Suprapubic skin (tissue), 4 donors: ENCODE measurements around the gene LMX1A.

Source experiments
- EP300 ChIP-seq: sonication (generic); formaldehyde crosslinking; IDR thresholded peaks from one replicate; pipeline ENCODE4 v1.6.1; 2017; ENCODE audit warnings: antibody characterized with exemption
- POLR2A ChIP-seq, 2 donors: fragments of 450-650 bp; IDR thresholded peaks; one replicate each; pipeline ENCODE4 v1.6.1; 2017; ENCODE audit warnings: antibody characterized with exemption in 2 of 2, mild to moderate bottlenecking in 2 of 2, moderate library complexity in 2 of 2
- POLR2AphosphoS5 ChIP-seq, 3 donors: sonication (generic); formaldehyde crosslinking; IDR thresholded peaks; one replicate each; pipeline ENCODE4 v1.6.1; 2017; ENCODE audit warnings: antibody characterized with exemption in 3 of 3
- TF ChIP-seq, protein P1 (sequence below), 2 donors: fragments of 200-600 bp in 1 of 2; fragments of 450-650 bp in 1 of 2; sonication (generic) in 1 of 2; IDR thresholded peaks; one replicate each; pipeline ENCODE4 v1.5.1; 2016 to 2019; ENCODE audit warnings: antibody characterized with exemption in 2 of 2, mild to moderate bottlenecking in 1 of 2, moderate library complexity in 1 of 2

GRCh38 chr1:165365341-165365740, 8.8 kb upstream of the LMX1A start:
- TF ChIP-seq, protein P1, sequence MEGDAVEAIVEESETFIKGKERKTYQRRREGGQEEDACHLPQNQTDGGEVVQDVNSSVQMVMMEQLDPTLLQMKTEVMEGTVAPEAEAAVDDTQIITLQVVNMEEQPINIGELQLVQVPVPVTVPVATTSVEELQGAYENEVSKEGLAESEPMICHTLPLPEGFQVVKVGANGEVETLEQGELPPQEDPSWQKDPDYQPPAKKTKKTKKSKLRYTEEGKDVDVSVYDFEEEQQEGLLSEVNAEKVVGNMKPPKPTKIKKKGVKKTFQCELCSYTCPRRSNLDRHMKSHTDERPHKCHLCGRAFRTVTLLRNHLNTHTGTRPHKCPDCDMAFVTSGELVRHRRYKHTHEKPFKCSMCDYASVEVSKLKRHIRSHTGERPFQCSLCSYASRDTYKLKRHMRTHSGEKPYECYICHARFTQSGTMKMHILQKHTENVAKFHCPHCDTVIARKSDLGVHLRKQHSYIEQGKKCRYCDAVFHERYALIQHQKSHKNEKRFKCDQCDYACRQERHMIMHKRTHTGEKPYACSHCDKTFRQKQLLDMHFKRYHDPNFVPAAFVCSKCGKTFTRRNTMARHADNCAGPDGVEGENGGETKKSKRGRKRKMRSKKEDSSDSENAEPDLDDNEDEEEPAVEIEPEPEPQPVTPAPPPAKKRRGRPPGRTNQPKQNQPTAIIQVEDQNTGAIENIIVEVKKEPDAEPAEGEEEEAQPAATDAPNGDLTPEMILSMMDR (IDR thresholded peaks at IDR 0.05) = no peak
- TF ChIP-seq POLR2A (IDR thresholded peaks at IDR 0.05) = no peak
- TF ChIP-seq EP300 = no peak
- no peak for TF ChIP-seq POLR2AphosphoS5 (IDR thresholded peaks at IDR 0.05)
